Neutrophil (primary cell): Measurements from ENCODE around the gene RPTOR.

ENCODE experiments used
- H3K27ac ChIP-seq: fragments of 200-600 bp; sonication (generic); 2 replicates; pipeline ENCODE4 v1.5.1; 2016; ENCODE audit warnings: mild to moderate bottlenecking, moderate library complexity
- H3K27me3 ChIP-seq: fragments of 200-600 bp; sonication (generic); 2 replicates; pipeline ENCODE4 v1.6.0; 2016; ENCODE audit warnings: mild to moderate bottlenecking
- H3K36me3 ChIP-seq: fragments of 200-600 bp; sonication (generic); 2 replicates; pipeline ENCODE4 v1.5.1; 2017
- H3K4me1 ChIP-seq, 2 experiments: fragments of 200-600 bp in 1 of 2; sonication (generic) in 1 of 2; 1 replicate in 1 of 2; 2 replicates in 1 of 2; pipeline versions ENCODE4 v1.5.1 to v1.6.1; 2013 to 2016; ENCODE audit warnings: low read depth in 1 of 2, low read length in 1 of 2, mild to moderate bottlenecking in 1 of 2, moderate library complexity in 1 of 2; ENCODE audit not compliant: control insufficient read depth in 1 of 2, insufficient read depth in 1 of 2
- H3K4me3 ChIP-seq, 2 experiments: fragments of 200-600 bp in 1 of 2; sonication (generic) in 1 of 2; 1 replicate in 1 of 2; 2 replicates in 1 of 2; pipeline ENCODE4 v1.5.1; 2013 to 2016; ENCODE audit warnings: low read depth in 1 of 2, low read length in 1 of 2, mild to moderate bottlenecking in 1 of 2, moderate library complexity in 1 of 2
- H3K9me3 ChIP-seq: fragments of 200-600 bp; sonication (generic); 2 replicates; pipeline ENCODE4 v1.5.1; 2016
- CTCF ChIP-seq: fragments of 200-600 bp; sonication (generic); IDR thresholded peaks from 2 replicates; pipeline ENCODE4 v1.5.1; 2016; ENCODE audit warnings: antibody characterized with exemption

Gene RPTOR

GRCh38 chr17:80991645-80992076 lies 447.0 kb downstream of the RPTOR start, which contains the start of gene CHMP6:
CHMP6 (plus strand) TSS chr17:80991841; CDS start chr17:80991919, 78 bp downstream.
- peaks cover 19% of the 10 kb centered on the region for H3K36me3 ChIP-seq
- peaks cover 17% of the 10 kb centered on the region for H3K27me3 ChIP-seq
- peak within 1 kb of the TSS; percentile 50 for H3K27ac ChIP-seq
- H3K4me3 ChIP-seq, result peak within 1 kb of the TSS; percentile 73 to 82
- H3K9me3 ChIP-seq, result no peaks in the 10 kb centered on the region
- H3K4me1 ChIP-seq, result peaks cover 26 to 39% of the 10 kb centered on the region in 2 experiments
- peak; percentile 33 for TF ChIP-seq CTCF

DNA sequence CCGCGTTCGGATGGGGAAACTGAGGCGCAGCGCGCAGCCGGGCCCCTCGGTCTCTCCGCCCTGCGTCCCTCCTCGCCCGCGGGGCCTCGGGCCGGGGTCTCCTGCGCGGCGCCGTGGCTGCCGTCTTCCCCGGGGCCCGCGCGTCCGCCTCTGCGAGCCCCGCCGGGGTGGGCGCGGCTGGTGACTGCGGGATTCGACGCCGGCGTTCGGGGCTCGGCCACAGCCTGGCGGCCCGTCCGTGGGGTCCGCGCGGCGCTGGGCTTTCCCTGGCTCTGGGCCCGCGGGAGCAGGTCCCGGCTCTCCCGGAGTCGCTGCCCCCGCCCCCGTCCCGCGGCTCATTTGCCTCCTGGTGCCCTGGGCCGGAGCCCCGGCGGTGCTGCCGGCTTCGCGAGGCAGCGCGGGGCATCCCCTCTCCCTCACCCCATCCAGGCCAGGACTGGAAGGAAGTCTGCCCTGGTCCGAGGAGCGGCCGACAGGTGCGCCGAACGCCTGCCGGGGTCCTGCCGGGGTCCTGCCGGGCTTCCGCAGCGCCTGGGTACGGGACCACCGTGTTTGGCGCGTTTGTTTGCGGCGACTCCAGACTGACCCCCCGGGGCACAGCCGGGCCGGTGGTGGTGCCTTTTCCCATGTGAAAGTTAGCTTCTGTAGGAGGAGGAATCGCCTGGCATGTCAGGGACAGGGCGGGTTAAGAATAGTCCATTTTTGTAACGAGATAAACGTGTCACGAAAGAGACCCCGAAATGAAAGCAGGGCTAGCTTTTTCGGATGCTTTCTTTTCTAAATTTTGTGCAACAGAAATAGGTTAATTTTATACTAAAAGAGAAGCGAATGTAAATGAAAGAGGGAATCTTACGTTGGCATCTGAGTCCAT lies 447.7 kb downstream of the RPTOR start:
- H3K9me3 ChIP-seq, result no peaks in the 10 kb centered on the region
- peaks cover 26% of the 10 kb centered on the region for H3K36me3 ChIP-seq
- peak overlapping the region; percentile 73 to 82 for H3K4me3 ChIP-seq

DNA sequence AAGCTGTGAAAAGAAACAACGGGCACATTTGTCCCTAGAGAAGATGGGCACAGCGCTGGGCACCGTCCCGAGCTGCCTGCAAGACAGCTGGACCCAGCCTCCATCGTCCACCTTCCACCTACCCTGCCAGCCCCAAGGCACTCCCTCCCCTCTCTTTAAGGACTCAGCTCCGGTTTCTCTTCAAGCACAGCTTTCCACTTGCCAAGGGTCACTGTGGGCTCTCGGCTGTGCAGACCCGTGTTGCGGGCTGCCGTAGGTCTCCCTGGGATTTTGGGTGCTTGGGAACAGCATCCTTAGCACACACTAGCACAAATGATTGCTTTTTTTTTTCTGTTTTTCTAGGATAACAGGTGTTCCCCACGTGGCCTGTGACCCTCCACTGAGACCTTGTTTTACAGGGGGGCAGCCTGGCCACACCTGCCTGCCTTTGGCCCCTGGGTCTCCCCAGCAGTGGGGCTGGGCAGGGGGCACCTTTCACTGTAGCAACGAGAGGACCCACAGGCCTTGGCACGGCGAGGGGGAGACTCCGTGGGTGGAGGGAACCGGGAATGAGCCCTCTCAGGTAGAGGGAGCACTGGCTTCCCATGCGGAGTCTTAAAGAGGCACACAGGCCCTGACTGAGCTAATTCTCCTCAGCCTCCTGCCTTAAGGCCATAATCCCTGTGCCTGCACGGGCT lies 448.4 kb downstream of the RPTOR start:
- H3K36me3 ChIP-seq, result peaks cover 34% of the 10 kb centered on the region
- no peaks in the 10 kb centered on the region for H3K9me3 ChIP-seq
- H3K4me3 ChIP-seq, result peak overlapping the region; percentile 73 to 82
- H3K4me1 ChIP-seq, result peaks cover 17 to 30% of the 10 kb centered on the region in 2 experiments
- no peak for TF ChIP-seq CTCF
- H3K27ac ChIP-seq, result no peak overlapping the region
- H3K27me3 ChIP-seq, result peaks cover 17% of the 10 kb centered on the region

More for the DNA sequence above, 447.7 kb downstream of the RPTOR start:
- peaks cover 17% of the 10 kb centered on the region for H3K27me3 ChIP-seq
- peaks cover 20 to 33% of the 10 kb centered on the region in 2 experiments for H3K4me1 ChIP-seq
- TF ChIP-seq CTCF, result no peak
- peak overlapping the region; percentile 50 for H3K27ac ChIP-seq

DNA sequence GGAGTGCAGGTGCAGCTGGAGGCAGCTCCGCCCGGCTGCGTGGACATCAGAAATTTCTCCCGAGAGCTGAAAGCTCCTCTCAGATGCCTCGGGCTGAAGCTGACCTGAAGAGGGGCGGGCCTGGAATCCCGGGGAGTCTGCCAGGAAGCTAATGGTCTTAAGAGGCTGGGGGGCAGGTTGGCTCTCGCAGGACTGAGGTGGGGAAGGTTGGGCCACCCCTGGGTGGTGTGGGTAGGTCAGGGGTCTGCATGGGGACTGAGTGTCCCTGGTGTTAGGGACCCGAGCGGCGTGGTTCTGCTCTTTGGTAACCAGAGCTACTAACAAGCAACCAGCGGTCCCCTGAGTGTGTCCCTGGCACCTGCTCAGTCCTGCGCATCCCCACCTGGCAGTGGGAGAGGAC lies 450.5 kb downstream of the RPTOR start:
- no peak for TF ChIP-seq CTCF
- H3K36me3 ChIP-seq, result peaks cover 54% of the 10 kb centered on the region
- H3K9me3 ChIP-seq, result no peaks in the 10 kb centered on the region
- peaks cover 17% of the 10 kb centered on the region in 2 experiments for H3K4me1 ChIP-seq
- no peak overlapping the region for H3K4me3 ChIP-seq
- no peak overlapping the region for H3K27ac ChIP-seq
- H3K27me3 ChIP-seq, result peaks cover 5% of the 10 kb centered on the region

DNA sequence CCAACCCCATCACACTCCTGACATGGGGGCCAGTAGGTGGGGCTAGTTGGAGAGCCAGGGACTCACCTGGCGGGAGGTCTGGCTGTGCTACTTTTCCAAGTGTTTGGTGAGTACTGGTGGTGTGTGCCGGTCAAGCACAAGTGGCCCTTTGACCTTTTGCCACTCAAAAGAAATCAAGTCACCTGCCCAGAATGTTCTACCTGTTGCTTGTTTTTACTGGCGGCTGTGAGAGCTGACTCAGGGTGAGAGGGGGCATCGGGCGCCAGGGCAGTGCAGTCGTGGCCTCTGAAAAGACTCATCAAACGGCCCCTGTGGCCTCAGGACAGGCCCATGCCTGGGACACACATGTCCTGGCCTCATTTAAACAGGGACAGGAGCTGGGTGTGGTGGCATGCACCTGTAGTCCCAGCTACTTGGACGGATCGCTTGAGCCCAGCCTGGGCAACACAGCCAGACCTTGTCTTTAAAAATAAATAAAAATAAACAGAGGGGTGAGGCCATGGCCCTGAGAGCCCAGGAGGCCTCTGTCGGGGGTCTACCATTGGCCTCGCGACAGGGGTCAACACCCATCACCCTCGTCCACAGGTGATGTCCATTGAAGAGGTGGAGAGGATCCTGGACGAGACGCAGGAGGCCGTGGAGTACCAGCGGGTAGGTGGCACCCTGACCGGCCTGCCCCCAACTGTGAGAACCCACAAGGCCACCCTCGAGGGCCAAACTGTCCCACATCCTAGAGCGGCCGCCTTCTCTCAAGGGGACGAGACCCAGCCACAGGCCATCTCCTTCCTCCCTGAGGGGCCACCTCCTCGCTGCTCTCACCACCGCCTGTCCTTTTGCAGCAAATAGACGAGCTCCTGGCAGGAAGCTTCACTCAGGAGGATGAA lies 452.0 kb downstream of the RPTOR start:
- no peak overlapping the region for H3K4me3 ChIP-seq
- TF ChIP-seq CTCF, result no peak
- H3K27ac ChIP-seq, result no peak overlapping the region
- peaks cover 14% of the 10 kb centered on the region for H3K27me3 ChIP-seq
- peaks cover 65% of the 10 kb centered on the region for H3K36me3 ChIP-seq
- peaks cover 13 to 17% of the 10 kb centered on the region in 2 experiments for H3K4me1 ChIP-seq
- H3K9me3 ChIP-seq, result no peaks in the 10 kb centered on the region
